ENCODE results near the gene TBX21. TPM values are rescaled to one million over a fixed set of nuclear protein-coding genes. Genes with fewer than 3 reads are reported as not detected.

Gene TBX21
- total RNA-seq, 1 experiment from 2014 or later, result not detected

GRCh38 chr17:47730681-47731080, 2.4 kb upstream of the TBX21 start:
- POLR2A ChIA-PET (ENCODE audit: unreplicated experiment), result no interaction called here
- intact Hi-C loops (cut with micrococcal nuclease), result no loop called here

GRCh38 chr17:47731396-47731795, 1.6 kb upstream of the TBX21 start:
- no peaks in the 10 kb centered on the region for H3K79me2 ChIP-seq (ENCODE audit: low read length)
- intact Hi-C loops (cut with micrococcal nuclease), result no loop called here
- no peak overlapping the region for H2AFZ ChIP-seq (ENCODE audit: low read length)

More at GRCh38 chr17:47730681-47731080, 2.4 kb upstream of the TBX21 start:
- H2AFZ ChIP-seq (ENCODE audit: low read length), result no peak overlapping the region
- no peak overlapping the region for H3K27ac ChIP-seq (ENCODE audit: low read length)
- H3K9me2 ChIP-seq (replicated peaks; ENCODE audit: low read length), result no peaks in the 10 kb centered on the region
- H3K9ac ChIP-seq (ENCODE audit: low read length), result no peak overlapping the region
- no peaks in the 10 kb centered on the region for H3K4me1 ChIP-seq (ENCODE audit: insufficient read depth, low read length)
- CTCF ChIA-PET, result no interaction called here
- H3K27me3 ChIP-seq (ENCODE audit: low read length), result no peaks in the 10 kb centered on the region
- no peak overlapping the region for H3K4me3 ChIP-seq (ENCODE audit: low read length)
- H4K20me1 ChIP-seq (ENCODE audit: low read length), result no peaks in the 10 kb centered on the region
- no peak overlapping the region for H3K4me2 ChIP-seq (ENCODE audit: low read length)
- no peaks in the 10 kb centered on the region for H3K79me2 ChIP-seq (ENCODE audit: low read length)
- H3K36me3 ChIP-seq (ENCODE audit: low read depth, low read length), result no peaks in the 10 kb centered on the region
- TF ChIP-seq, protein P1, sequence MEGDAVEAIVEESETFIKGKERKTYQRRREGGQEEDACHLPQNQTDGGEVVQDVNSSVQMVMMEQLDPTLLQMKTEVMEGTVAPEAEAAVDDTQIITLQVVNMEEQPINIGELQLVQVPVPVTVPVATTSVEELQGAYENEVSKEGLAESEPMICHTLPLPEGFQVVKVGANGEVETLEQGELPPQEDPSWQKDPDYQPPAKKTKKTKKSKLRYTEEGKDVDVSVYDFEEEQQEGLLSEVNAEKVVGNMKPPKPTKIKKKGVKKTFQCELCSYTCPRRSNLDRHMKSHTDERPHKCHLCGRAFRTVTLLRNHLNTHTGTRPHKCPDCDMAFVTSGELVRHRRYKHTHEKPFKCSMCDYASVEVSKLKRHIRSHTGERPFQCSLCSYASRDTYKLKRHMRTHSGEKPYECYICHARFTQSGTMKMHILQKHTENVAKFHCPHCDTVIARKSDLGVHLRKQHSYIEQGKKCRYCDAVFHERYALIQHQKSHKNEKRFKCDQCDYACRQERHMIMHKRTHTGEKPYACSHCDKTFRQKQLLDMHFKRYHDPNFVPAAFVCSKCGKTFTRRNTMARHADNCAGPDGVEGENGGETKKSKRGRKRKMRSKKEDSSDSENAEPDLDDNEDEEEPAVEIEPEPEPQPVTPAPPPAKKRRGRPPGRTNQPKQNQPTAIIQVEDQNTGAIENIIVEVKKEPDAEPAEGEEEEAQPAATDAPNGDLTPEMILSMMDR (conservative IDR thresholded peaks at IDR 0.05; ENCODE audit: low read depth, low read length), result no peak
- TF ChIP-seq EZH2phosphoT487 (IDR thresholded peaks at IDR 0.05; ENCODE audit: borderline replicate concordance, low read length), result no peak
- no peak for TF ChIP-seq EZH2 (IDR thresholded peaks at IDR 0.05; ENCODE audit: low read length, unreplicated experiment)
- H3F3A ChIP-seq (ENCODE audit: low read length, unreplicated experiment), result no peaks in the 10 kb centered on the region
- no peak for DNase-seq
- H3K9me3 ChIP-seq (ENCODE audit: low read length), result no peaks in the 10 kb centered on the region
- BruUV-seq (replicated peaks), result no TSS peak
- ATAC-seq, result no peak

More at GRCh38 chr17:47731396-47731795, 1.6 kb upstream of the TBX21 start:
- H3K36me3 ChIP-seq (ENCODE audit: low read depth, low read length), result no peaks in the 10 kb centered on the region
- POLR2A ChIA-PET (ENCODE audit: unreplicated experiment), result no interaction called here
- TF ChIP-seq, protein P1 (conservative IDR thresholded peaks at IDR 0.05; ENCODE audit: low read depth, low read length), result no peak
- no peak for TF ChIP-seq EZH2 (IDR thresholded peaks at IDR 0.05; ENCODE audit: low read length, unreplicated experiment)
- TF ChIP-seq EZH2phosphoT487 (IDR thresholded peaks at IDR 0.05; ENCODE audit: borderline replicate concordance, low read length), result no peak
- DNase-seq (no peak), ATAC-seq (no peak; the same call in 1 of the 2 replicates)
- no peaks in the 10 kb centered on the region for H4K20me1 ChIP-seq (ENCODE audit: low read length)
- CTCF ChIA-PET, result interaction anchor here (0.6 kb wide), 1 partner anchor 116 kb away, joined by 4 read pairs; no protein-coding TSS in a partner anchor
- BruUV-seq (replicated peaks), result no TSS peak
- no peak overlapping the region for H3K27ac ChIP-seq (ENCODE audit: low read length)
- no peak overlapping the region for H3K4me3 ChIP-seq (ENCODE audit: low read length)
- H3K4me1 ChIP-seq (ENCODE audit: insufficient read depth, low read length), result no peaks in the 10 kb centered on the region
- H3K9me3 ChIP-seq (ENCODE audit: low read length), result no peaks in the 10 kb centered on the region
- no peak overlapping the region for H3K9ac ChIP-seq (ENCODE audit: low read length)
- no peak overlapping the region for H3K4me2 ChIP-seq (ENCODE audit: low read length)
- H3K27me3 ChIP-seq (ENCODE audit: low read length), result no peaks in the 10 kb centered on the region
- no peaks in the 10 kb centered on the region for H3F3A ChIP-seq (ENCODE audit: low read length, unreplicated experiment)
- no peaks in the 10 kb centered on the region for H3K9me2 ChIP-seq (replicated peaks; ENCODE audit: low read length)
